HG02981 (cell line): ENCODE data around the gene DDX25.

Source experiments
- ATAC-seq: cut with Tn5 transposase; IDR thresholded peaks from one replicate; pipeline ENCODE4 v1.9.1; 2021; ENCODE audit warnings: mild to moderate bottlenecking, moderate library complexity; ENCODE audit not compliant: unreplicated experiment

DDX25 gene

DNA sequence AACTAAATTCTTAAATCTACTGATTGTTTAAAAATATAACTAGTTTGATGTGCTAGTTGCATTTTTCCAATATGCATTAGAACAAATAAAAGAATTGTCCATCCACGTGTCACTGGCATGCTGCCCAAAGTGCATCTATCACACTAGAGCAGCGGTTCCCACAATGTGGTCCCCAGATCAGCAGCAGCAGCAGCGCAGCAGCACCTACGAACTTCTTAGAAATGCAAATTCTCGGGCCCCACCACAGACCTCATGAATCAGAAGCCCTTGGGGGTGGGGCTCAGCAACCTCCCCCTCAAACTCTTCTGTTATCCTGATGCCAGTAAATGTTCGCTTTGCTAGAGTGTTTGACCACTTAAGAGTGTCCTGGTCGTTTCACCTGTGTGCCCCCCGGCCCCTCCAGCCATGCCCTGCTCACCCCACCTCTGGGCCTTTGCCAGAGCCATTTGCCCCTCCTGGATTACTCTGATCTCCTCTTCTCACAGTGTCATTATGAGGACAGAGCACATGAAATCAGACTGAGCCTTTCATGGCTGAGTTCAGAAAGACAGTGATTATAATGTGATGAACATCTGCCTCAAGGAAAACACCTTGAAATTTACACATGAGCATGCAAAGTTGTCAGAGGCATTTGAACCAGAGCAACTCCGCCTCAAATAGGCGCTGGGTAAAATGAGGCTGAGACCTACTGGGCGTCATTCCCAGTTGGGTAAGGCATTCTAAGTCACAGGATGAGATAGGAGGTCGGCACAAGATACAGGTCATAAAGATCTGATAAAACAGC lies 28.9 kb downstream of the DDX25 start:
- no peak for ATAC-seq

DNA sequence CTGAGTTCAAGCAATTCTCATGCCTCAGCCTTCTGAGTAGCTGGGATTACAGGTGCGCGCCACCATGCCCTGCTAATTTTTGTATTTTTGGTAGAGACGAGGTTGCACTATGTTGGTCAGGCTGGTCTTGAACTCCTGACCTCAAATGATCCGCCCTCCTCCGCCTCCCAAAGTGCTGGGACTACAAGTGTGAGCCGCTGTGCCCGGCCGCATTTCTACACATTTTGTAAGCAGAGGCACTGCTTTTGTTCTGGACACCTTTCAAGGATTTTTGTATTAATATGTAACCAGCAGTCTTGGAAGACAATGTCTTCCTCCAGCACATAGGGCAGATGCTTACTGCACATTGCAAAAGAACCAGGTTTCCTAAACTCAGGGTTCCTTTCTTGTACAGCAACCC lies 30.2 kb downstream of the DDX25 start:
- no peak for ATAC-seq

DNA sequence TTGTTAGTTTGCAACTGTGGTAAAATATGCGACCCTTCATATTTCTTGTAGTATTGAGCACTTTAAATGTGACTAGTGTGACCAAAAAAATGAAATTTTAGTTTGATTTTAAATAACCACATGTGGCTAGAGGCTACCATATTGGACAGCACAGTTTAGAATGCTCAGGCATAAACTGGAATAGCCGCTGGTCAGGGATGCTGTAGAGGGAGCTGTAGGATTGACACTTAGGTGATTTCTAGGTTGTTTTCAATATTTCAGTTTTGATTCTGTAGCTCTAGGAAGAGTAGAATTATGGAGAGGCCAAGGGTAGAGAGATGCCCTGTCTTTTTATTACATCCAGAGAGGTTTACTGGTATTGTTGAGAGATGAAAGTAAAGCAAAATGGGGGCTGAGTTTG lies 30.7 kb downstream of the DDX25 start:
- ATAC-seq = no peak

DNA sequence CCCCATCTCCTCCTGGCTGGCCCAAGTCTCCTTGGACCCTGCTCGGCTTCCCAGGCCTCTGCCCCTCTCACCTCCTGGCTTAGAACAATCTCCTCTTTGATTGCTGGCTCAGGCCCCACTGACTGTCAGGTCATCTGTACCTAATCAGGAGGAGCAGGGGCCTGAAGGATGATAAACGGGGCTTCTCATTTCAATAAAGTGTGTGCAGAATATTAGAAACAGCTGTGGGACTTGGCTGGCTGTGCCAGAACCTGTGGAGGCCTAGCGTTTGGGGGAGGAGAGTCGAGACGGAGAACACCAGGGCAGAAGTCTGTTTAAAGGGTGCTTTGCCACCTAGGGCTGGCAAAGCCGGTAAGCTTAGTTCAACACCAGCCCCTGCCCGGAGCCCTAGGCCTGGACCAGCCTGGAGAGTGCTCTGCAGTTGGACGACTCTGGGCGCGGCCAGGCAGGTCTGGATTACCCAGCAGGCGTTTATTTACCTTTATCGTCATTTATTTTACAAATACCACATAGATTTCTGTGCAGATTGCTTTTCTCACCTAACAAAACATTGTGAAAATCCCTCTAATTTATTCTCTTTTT lies 31.4 kb downstream of the DDX25 start:
- no peak for ATAC-seq

DNA sequence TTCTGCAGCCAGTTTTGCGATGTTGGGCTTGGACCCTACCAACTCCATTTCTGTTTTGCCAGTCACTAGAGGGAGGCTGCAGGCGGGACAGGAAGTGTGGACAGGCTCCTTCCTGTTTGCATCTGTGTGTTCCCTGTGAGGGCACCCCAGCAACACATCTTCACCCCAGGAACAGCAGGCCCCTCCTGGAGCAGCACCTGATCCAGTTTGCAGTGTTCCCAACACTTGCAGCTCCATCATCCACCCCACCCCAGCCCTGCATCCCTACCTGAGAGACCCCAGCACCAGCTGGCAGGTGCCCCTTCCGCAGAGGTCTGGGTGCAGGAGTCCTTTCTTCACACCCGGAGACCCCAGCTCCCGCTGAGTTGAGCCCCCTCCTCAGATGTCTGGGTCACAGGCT lies 34.1 kb downstream of the DDX25 start:
- no peak for ATAC-seq

DNA sequence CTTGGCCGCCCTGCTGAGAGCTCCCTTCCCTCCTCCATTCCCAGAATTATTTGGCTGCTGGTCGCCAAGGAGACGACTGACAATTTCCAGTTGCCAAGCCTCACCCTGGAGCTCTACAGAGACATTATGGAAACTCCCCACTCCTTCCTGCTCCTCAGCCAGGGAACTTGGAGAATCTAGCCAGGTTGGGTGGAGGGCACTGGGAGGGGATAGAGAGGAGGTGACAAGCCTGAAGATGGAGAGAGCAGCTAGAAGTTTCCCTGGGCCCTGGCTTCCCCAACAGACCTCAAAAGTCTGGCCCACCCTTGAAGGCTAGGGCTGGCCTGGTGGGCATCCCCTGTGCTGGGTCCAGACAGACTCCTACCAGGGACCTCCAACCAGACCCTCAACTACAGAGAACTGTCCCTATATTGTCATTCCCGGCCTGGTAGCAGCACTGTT lies 34.8 kb downstream of the DDX25 start:
- ATAC-seq = no peak

DNA sequence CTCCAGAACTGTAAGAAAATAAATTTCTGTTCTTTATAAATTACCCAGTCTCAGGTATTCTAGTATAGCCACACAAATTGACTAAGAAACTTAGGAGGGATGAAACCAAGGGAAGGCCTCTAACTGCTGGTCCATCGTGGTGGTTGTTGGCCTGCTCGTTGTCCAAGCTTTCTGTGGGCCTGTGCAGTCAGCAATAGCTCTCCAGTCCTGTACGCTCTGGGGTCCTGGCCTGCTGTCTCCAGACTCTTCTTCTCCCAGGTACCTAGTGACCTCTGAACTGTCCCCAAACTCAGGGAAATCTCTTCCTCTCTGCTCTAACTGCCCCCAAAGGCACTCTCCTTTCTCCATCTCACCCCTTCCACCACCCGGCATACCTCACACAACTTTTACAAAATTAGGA lies 35.8 kb downstream of the DDX25 start:
- ATAC-seq = no peak

DNA sequence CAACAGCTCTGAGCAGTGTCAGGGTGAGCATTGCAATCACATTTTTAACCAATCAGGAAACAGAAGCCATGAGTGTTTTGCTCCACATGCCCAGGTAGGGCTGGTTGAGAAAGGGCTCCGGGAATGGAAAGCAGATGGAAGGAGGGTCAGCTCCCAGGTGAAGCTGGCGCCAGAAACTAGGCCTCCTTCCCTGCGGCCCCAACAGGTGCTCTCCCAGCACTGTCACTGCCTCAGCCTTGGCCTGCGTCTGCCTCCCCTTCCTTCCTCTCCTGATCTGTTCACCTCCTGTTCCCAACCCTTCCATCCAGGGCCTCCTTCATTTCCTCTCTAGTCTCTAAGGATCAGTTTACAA lies 36.9 kb downstream of the DDX25 start:
- no peak for ATAC-seq

DNA sequence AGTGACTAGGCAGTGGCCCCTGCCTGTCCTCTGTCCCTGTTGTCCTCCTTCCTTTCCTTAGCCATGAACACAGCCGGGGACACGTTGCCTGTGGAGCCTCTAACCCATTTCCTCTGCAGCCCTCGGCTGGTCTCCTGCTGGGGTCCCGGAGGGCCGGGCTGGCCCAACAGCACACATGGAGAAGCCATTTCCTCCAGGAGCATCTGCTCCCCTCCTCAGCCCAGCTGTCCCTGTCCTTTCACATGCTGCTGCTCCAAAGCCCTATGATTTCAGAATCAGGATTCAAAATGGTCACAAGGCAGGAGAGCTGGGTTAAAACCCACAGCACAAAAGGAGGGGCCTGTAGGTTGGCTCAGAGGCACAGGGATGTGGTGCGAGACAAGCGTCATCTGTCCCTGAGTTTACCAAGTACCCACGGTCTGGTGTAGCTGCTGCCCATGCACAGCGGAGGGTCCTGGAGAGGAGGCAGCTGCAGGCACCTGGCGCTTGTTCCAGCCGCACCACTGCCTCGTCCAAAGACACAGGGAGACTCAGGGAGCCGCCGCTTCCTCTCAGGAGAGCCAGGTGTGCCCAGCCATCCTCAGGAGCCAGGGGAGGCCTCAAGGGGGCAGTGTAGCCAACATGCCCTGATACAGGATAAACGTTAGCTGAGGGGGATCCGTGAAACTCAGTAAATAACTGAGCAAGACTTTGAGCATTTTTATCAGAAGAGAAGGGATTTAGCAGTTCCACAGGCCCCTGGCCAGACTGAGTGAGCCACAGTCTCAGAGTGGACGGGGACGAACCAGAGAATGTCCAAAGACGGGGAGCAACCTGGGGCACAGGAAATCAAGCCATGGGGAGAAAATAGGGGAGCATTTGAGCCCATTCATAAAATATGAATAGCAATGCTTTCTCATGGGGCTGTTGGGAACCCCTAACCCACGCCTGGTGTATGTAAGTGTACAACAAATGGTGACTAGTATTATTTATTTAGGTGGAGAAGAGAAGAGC lies 37.6 kb downstream of the DDX25 start:
- ATAC-seq = no peak

DNA sequence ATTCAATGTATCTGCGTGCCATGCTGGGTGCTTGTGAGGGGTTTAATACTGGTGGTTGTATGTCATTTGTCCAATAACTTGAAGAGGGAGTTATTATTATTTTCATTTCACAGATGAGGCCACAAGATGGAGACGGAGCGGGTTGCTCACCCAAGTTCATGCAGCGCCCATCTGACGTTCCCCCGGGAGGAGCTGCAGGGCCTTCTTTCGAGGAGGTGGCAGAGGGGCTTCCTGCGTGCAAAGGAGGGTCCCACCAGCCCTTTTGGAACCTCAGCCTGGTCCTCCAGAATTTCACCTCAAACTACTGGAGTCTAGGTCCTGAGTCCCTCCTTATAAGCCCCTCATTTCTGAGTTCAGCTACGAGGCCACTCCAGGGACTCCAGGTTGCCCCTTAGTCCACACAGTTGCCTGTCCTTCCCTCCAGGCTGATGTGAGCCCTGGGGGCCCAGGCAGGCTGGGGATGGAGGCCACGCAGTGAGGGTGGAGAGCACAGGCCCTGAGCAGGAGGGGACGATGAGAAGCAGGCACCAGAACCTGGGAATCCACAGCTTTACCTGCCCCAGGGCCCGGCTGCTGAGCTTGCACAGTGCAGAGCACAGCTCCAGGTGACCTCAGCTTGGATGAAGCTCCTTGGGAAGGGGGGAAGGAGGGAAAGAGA lies 38.6 kb downstream of the DDX25 start:
- no peak for ATAC-seq

DNA sequence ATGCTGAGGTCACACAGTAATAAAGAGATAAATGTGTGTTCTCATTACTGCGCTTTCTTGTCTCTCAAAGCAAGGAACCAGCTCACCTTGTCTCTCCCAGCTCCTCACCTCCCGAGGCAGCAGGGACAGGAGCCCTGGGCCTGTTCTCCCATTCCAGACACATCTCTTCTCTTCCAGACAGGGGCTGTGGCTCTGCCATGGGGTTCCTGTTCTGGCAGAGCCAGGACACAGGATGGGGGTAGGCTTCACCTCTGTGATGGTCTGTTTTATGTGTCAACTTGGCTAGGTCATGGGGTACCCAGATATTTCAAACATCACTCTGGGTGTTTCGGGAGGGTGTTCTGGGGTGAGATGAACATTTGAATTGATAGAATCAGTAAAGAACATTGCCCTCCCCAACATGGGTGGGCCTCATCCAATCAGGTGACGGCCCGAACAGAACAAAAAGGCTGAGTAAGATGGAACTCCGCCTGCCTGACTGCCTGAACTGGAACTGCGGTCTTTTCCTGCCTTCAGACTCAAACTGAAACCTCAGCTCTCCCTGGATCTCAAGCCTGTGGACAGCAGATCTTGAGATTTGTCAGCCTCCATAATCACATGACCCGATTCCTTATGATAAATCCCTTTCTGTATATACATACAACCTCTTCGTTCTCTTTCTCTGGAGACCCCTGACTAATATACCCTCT lies 39.5 kb downstream of the DDX25 start:
- ATAC-seq = no peak

DNA sequence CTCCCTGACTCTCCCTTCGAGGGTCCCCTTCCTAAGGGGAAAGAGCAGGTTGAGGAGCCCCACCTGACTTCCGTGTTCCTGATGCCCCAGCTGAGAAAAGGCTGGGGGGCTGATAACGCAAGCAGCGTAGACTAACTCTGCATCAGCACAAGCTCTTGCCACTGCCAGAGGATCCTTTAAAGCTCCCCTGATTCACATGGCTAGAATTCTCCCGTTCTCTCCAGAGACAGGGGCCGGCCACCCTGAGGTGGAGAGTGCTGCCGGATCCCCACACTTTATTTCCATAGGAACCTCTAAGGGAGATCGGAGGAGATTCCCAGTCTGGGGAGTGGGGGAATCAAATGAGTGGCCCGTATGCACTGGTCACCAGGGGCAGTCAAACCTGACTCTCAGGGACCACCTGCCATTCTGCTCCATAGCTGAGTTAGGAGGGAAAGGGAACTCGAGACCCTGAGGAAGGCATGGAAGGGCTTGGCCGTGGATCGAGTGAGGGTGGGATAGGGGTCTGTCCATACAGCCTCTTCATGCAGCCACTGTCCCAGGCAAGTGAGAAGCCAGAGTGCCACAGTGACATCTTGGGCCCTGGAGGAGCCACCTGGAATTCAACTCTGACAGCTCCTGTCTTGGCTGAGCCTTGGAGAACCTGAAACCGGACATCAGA lies 40.2 kb downstream of the DDX25 start:
- ATAC-seq = no peak

DNA sequence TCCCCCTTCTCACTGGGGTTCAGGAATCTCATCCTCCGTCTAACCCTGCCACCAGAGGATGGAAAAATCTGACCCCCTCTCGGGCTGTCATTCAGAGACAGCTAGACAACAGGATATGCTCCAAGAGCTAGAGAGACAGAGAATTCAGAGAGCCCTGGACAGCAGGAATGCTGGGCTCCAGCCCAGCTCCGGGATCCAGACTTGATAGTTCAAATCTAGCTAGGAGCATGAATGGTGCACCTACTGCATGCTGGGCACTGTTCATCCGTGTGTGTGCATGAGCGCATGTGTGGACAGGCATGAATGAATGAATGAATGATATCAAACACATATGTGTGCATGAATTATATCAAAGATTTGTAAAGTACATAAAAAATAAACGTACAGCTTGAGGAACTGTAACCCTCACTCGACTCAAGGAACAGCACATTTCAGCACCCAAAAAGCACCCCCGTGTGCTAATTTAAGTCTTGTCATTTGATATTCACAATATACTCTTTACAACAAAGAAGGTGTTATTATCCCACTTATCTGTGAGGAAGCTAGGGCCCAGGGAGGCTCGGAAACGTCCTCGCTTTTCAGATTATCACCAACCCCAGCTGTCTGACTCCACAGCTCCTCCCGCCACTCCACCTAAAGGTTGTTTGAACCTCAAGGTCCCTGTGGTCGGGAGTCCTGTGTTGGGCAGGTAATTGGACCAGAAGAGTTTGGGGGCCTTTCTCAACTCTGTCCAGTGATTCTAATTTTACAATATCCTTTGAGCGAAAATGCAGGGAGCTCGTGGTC lies 40.9 kb downstream of the DDX25 start:
- ATAC-seq = no peak

DNA sequence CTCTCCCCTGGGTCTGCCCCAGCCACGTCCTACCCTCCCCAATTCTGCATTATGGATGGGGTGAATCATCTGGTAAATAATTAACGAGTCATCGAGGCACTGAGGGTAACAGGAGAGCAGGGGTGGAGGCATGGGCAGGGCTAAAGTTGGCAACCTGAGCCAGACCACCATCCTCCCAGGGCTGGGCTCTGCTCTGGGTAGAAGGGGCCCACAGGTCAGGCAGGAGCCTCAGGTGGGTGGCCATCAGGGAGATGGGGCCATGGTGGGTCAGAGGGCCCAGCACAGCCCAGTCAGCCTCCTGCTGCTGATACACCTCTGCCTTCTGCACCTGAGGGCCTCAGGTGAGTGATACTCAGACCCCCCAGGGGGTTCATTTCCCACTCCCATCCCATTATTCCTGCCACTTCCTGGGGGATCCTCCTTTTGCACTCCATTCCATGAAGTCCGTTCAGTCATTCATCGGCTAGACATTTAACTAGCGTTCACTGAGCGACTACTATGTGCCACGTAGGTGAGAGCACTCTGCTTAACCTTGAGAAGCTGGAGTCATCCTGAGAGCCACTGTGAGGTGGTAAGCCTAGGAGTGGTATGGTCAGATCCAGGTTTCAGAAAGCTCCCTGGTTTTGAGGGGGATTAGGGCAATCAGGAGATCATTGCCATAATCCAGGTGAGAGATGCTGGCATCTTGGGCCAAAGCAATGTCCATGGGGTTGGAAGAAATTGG lies 41.7 kb downstream of the DDX25 start, which contains the start of gene VSIG10L2:
TSS of gene VSIG10L2 (plus strand) at position 248 of the 724 bp plus-strand sequence. CDS start at position 260, 12 bp downstream.
- no peak for ATAC-seq

DNA sequence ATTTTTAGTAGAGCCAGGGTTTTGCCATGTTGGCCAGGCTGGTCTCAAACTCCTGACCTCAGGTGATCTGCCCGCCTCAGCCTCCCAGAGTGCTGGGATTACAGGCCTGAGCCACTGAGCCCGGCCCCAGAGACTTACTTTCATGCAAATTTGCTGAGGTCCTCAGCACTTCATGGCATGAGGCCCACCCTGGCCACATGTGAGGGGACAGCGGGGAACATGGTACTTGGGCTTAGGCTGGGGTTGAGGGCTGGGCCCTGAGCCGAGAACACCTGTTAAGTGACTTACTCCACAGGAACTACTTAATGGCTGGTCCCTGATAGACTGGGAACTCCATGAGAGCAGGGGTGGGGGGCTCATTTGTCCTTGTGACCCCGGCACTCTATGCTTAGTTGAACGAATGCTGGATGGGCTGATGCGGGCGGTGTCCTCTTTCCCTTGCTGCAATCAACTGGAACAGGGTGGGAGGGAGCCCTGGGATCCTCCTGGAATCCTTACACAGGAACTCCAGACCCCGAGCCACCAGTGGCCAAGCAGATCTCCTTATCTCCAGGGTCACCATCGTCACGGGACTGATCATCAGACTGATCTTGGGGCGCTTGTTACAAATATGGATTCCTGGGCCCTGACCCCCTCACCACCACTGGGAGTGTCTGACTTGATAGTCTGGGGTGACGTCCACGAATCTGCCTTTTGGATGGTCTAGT lies 42.6 kb downstream of the DDX25 start:
- no peak for ATAC-seq

DNA sequence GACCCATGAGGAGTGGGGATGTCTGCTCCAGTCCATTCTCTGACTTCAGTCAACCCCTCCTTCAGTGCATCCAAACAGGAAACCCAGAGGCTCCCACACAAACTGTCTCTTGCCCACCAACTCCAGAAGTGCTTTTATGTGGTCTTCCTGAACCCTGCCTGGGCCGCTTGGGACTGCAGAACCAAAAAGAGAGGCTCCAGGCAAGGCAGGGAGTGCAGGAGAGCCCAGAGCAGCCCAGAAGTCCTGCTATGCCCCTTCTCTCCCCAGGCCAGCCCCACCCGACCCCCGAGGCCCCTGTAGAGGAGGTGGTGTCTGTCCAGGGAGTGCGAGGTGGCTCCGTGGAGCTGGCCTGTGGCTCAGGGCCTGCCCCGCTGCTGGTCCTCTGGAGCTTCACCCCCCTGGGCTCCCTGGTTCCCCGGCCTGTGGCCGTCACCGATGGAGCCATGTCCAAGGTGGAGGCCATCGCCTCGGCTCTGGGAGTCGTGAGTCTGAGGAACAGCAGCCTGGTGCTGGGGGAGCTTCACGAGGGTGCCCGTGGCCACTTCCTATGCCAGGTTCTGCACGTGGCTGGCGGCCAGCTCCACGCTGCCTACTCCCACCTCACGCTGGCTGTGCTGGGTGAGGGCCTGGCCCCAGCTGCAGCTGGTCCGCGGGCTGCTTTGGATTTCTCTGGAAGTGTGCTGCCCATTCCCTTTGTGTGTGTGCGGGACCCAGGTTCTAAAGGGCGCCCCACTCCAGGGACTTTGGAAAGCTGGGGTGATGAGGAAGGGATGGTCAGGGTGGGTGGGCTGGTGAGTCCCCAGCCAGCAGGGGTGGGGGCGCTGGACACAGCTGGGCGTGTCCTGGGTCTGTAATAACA lies 43.3 kb downstream of the DDX25 start:
- no peak for ATAC-seq
